NT2/D1 (cell line): ENCODE results near the gene ZNF628.
A peak's percentile ranks its signal among the peaks of the same experiment; 100 is the strongest.

Source experiments
- DNase-seq: peaks from one replicate; pipeline ENCODE4 v3.0.0-alpha.2; 2011; ENCODE audit warnings: low read depth, low spot score
- H3K27me3 ChIP-seq: 2 replicates; pipeline ENCODE4 v1.6.0; 2011; ENCODE audit warnings: mild to moderate bottlenecking; ENCODE audit not compliant: insufficient read length, insufficient read depth
- H3K36me3 ChIP-seq: 2 replicates; pipeline ENCODE4 v1.6.1; 2011; ENCODE audit warnings: mild to moderate bottlenecking, low read length, mixed read lengths; ENCODE audit not compliant: insufficient read depth, insufficient read length
- H3K4me1 ChIP-seq: 2 replicates; pipeline ENCODE4 v1.5.1; 2011; ENCODE audit not compliant: insufficient read depth, insufficient read length
- H3K4me3 ChIP-seq: 2 replicates; pipeline ENCODE4 v1.5.1; 2011; ENCODE audit warnings: low read depth; ENCODE audit not compliant: insufficient read length
- H3K9ac ChIP-seq: 2 replicates; pipeline ENCODE4 v1.6.0; 2011; ENCODE audit warnings: low read depth; ENCODE audit not compliant: insufficient read length
- H3K9me3 ChIP-seq: 2 replicates; pipeline ENCODE4 v1.5.1; 2011; ENCODE audit warnings: mild to moderate bottlenecking, low read length; ENCODE audit not compliant: insufficient read depth
- SUZ12 ChIP-seq: IDR thresholded peaks from 2 replicates; pipeline ENCODE4 v1.6.1; 2011; ENCODE audit not compliant: insufficient read length, insufficient read depth; ENCODE audit errors: extremely low read depth
- YY1 ChIP-seq: IDR thresholded peaks from 2 replicates; pipeline ENCODE4 v1.6.1; 2011; ENCODE audit not compliant: insufficient read length, insufficient read depth
- ZNF274 ChIP-seq: IDR thresholded peaks from 2 replicates; pipeline ENCODE4 v1.6.1; 2011; ENCODE audit warnings: mild to moderate bottlenecking, low read depth, low read length

The ZNF628 gene

GRCh38 chr19:55468054-55468393, 8.4 kb upstream of the ZNF628 start:
- no peaks in the 10 kb centered on the region for H3K9me3 ChIP-seq
- TF ChIP-seq SUZ12 (peak; percentile 7), ZNF274 (no peak)
- peaks cover 60% of the 10 kb centered on the region for H3K27me3 ChIP-seq
- no peak overlapping the region for H3K9ac ChIP-seq
- no peaks in the 10 kb centered on the region for H3K36me3 ChIP-seq
- DNase-seq = no peak
- H3K4me1 ChIP-seq = peaks cover 22% of the 10 kb centered on the region
- no peak overlapping the region for H3K4me3 ChIP-seq

DNA sequence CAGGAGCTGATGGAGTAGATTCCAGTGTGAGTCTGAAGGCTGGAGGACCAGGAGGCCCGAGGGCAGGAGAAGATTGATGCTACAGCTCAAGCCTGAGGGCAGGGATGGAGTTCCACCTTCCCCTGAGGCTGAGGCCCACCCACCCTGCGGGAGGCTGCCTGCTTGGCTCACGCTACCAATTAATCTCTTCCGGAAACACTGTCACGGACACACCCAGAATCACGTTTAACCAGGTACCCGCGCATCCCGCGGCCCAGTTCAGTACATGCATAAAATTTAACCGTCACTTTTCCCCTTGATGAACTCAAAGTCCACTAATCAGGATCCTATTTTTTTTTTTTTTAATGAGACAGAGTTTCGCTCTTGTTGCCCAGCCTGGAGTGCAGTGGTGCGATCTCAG, 5.2 kb upstream of the ZNF628 start:
- peaks cover 15% of the 10 kb centered on the region for H3K4me1 ChIP-seq
- H3K4me3 ChIP-seq = no peak overlapping the region
- no peaks in the 10 kb centered on the region for H3K9me3 ChIP-seq
- H3K27me3 ChIP-seq = peaks cover 28% of the 10 kb centered on the region
- TF ChIP-seq SUZ12 (no peak), YY1 (no peak), ZNF274 (no peak)
- no peak for DNase-seq
- H3K36me3 ChIP-seq = no peaks in the 10 kb centered on the region
- no peak overlapping the region for H3K9ac ChIP-seq

- Histone ChIP-seq H3K27me3 (peaks cover 16% of the 10 kb centered on the region), H3K9me3 (no peaks in the 10 kb centered on the region), H3K9ac (peak overlapping the region; percentile 8), H3K4me3 (no peak overlapping the region), H3K4me1 (peaks cover 15% of the 10 kb centered on the region), H3K36me3 (no peaks in the 10 kb centered on the region)
- TF ChIP-seq SUZ12 = no peak
- TF ChIP-seq YY1 = no peak
- TF ChIP-seq ZNF274 = no peak
- no peak for DNase-seq
These were observed 4.0 kb upstream of the ZNF628 start for GRCh38 chr19:55472463-55472862.

- Histone ChIP-seq H3K4me3 (peak overlapping the region; percentile 11), H3K27me3 (peaks cover 7% of the 10 kb centered on the region), H3K9me3 (no peaks in the 10 kb centered on the region), H3K36me3 (no peaks in the 10 kb centered on the region), H3K4me1 (peaks cover 17% of the 10 kb centered on the region), H3K9ac (peak overlapping the region; percentile 64)
- TF ChIP-seq ZNF274 (no peak), YY1 (no peak), SUZ12 (no peak)
- no peak for DNase-seq
These were observed 3.0 kb upstream of the ZNF628 start for GRCh38 chr19:55473225-55474012.

DNA sequence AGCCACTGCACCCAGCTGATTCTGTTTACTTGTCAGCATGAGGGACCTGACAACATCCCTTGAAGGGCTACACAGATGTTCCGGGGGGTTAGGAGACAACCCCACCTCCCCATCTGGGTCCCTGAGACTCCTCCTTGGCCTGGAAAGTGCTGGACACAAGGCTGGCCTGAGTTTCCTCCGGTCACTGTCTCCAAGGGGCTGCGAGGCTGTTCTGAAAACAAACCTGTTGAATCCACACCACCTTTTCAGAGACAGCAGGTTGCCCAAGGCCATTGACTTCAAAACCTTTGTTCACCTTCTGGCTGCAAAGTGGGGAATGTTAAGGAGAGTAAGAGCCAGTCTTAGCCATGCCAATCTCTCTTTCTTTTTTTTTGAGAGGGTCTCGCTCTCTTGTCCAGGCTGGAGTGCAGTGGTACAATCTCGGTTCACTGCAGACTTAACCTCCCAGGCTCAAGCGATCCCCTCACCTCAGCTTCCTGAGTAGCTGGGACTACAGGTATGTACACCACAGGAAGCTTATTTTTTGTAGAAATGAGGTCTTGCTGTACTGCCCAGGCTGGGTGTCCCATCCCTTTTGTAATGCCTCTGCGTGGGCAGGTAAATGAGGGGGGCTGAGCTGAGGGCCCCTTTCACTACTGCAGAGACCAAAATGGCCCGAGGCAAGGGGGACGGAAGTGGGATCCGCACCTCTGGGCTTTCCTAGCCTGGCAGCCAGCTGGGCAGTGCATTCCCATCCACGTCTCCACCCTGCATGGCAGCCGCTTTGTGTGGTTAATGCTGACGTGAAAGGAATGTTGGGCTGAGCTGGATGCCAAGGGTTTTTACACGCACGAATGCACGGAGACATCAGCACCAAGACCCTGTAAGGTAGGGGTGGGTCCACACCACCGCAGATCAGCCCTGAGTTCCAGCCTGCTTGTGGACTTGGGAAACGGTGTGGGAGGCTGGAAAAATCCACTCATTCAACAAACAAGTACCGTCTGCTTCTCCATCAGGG, 1.9 kb upstream of the ZNF628 start:
- Histone ChIP-seq H3K4me1 (peaks cover 17% of the 10 kb centered on the region), H3K9ac (peak overlapping the region; percentile 15), H3K36me3 (no peaks in the 10 kb centered on the region), H3K4me3 (no peak overlapping the region), H3K9me3 (no peaks in the 10 kb centered on the region), H3K27me3 (peaks cover 4% of the 10 kb centered on the region)
- no peak for DNase-seq
- TF ChIP-seq ZNF274 (no peak), SUZ12 (no peak), YY1 (no peak)

DNA sequence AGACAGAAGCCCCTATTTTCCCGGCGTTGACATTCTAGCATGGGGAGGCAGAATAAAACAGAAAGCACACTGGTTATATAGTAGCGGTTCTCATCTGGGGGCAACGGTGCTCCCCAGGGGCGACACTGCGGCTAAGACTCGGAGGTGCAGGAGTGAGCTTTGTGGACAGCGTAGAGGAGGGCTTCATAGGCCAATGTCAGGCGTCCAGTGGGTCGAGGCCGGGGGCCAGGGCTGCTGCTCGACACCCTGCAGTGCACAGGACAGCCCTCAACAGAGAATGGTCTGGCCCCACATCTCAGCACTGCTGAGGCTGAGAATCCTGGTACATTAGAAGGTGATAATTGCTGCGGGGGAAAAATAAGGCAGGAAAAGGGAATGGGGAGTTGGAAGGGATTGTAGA, 1.5 kb downstream of the ZNF628 start:
- no peaks in the 10 kb centered on the region for H3K9me3 ChIP-seq
- DNase-seq = no peak
- H3K4me3 ChIP-seq = no peak overlapping the region
- H3K9ac ChIP-seq = no peak overlapping the region
- TF ChIP-seq SUZ12 = no peak
- no peak for TF ChIP-seq ZNF274
- no peak for TF ChIP-seq YY1
- peaks cover 14% of the 10 kb centered on the region for H3K4me1 ChIP-seq
- peaks cover 4% of the 10 kb centered on the region for H3K36me3 ChIP-seq
- H3K27me3 ChIP-seq = no peaks in the 10 kb centered on the region

GRCh38 chr19:55478364-55478763, 1.9 kb downstream of the ZNF628 start:
- TF ChIP-seq ZNF274 (no peak), YY1 (no peak), SUZ12 (no peak)

More at GRCh38 chr19:55478364-55478763, 1.9 kb downstream of the ZNF628 start:
- peaks cover 4% of the 10 kb centered on the region for H3K36me3 ChIP-seq
- H3K9ac ChIP-seq = peak overlapping the region; percentile 21
- no peaks in the 10 kb centered on the region for H3K27me3 ChIP-seq
- no peak overlapping the region for H3K4me3 ChIP-seq
- no peaks in the 10 kb centered on the region for H3K9me3 ChIP-seq
- no peak for DNase-seq
- peaks cover 14% of the 10 kb centered on the region for H3K4me1 ChIP-seq
